A549 (cell line): ENCODE data around the gene TNFSF11. TPM values are rescaled to one million over a fixed set of nuclear protein-coding genes. Genes with fewer than 3 reads are reported as not detected.

Experiments used
- ATAC-seq, 2 experiments: fragments of 200-7000 bp in 1 of 2; fragments of >200 bp in 1 of 2; cut with Nextera tagmentation in 1 of 2; cut with Tn5 transposase in 1 of 2; 3 replicates each; pipeline versions ENCODE4 v1.8.0 to v1.9.1; 2018 to 2020; ENCODE audit warnings: mild to moderate bottlenecking in 1 of 2, moderate library complexity in 1 of 2
- CTCF ChIA-PET: fragments of 300-600 bp; sonication (Branson Sonifier 250); formaldehyde crosslinking; extraction: SDS; loops from one replicate; lab custom pipeline; 2021; ENCODE audit warnings: antibody characterized with exemption, inconsistent platforms; lab: Yijun Ruan, JAX
- POLR2A ChIA-PET: fragments of 350-600 bp; formaldehyde crosslinking; extraction: SDS; loops from one replicate; lab custom pipeline; 2021; ENCODE audit warnings: antibody characterized with exemption, inconsistent platforms; lab: Yijun Ruan, JAX
- DNase-seq, 2 experiments: peaks; one replicate each; pipeline versions ENCODE4 v3.0.0 to v3.0.0-alpha.2; 2011 to 2016; ENCODE audit warnings: low read depth in 1 of 2, low spot score in 1 of 2
- FAIRE-seq: peaks from 2 replicates; lab custom pipeline; 2011; peaks lifted over from hg19 to GRCh38; lab: Jason Lieb, UNC
- H3K27ac ChIP-seq, 2 experiments: fragments of >200 bp; sonication (Bioruptor Twin); formaldehyde crosslinking; 3 replicates each; pipeline ENCODE4 v1.5.1; 2016 to 2017
- H3K4me1 ChIP-seq: fragments of >200 bp; sonication (Bioruptor Twin); formaldehyde crosslinking; 3 replicates; pipeline ENCODE4 v1.6.1; 2016
- H3K4me2 ChIP-seq: fragments of >200 bp; sonication (Bioruptor Twin); formaldehyde crosslinking; 3 replicates; pipeline ENCODE4 v1.6.1; 2016
- H3K4me3 ChIP-seq: fragments of >200 bp; sonication (Bioruptor Twin); formaldehyde crosslinking; 3 replicates; pipeline ENCODE4 v1.5.1; 2016
- H3K9me3 ChIP-seq: fragments of >200 bp; sonication (Bioruptor Twin); formaldehyde crosslinking; 3 replicates; pipeline ENCODE4 v1.6.1; 2016
- CBX2 ChIP-seq: fragments of 200-600 bp; sonication (generic); IDR thresholded peaks from 2 replicates; pipeline ENCODE4 v1.6.1; 2016; ENCODE audit warnings: low read depth, mild to moderate bottlenecking, borderline replicate concordance
- CHD2 ChIP-seq: fragments of 150-350 bp; IDR thresholded peaks from 2 replicates; pipeline ENCODE4 v1.6.1; 2014; ENCODE audit warnings: low read length; ENCODE audit not compliant: partially characterized antibody
- EP300 ChIP-seq, 2 experiments: fragments of >200 bp; sonication (Bioruptor Twin); formaldehyde crosslinking; IDR thresholded peaks; 2 replicates in 1 of 2; 3 replicates in 1 of 2; pipeline ENCODE4 v1.6.1; 2016 to 2017
- FOXS1 ChIP-seq: fragments of 250-450 bp; sonication (Bioruptor Pico); IDR thresholded peaks from 2 replicates; pipeline ENCODE4 v1.5.0; 2020; ENCODE audit warnings: mild to moderate bottlenecking, moderate library complexity
- HOXA7 ChIP-seq: fragments of 250-450 bp; sonication (Bioruptor Pico); IDR thresholded peaks from 2 replicates; pipeline ENCODE4 v1.5.0; 2020; ENCODE audit warnings: mild to moderate bottlenecking, moderate library complexity
- HOXB13 ChIP-seq: fragments of 250-450 bp; sonication (Bioruptor Pico); IDR thresholded peaks from 2 replicates; pipeline ENCODE4 v1.5.0; 2020; ENCODE audit warnings: low read depth, mild to moderate bottlenecking, moderate library complexity
- KDM1A ChIP-seq: fragments of 200-600 bp; sonication (generic); IDR thresholded peaks from 2 replicates; pipeline ENCODE4 v1.6.1; 2016; ENCODE audit warnings: low read depth, mild to moderate bottlenecking
- MYC ChIP-seq: IDR thresholded peaks from 2 replicates; pipeline ENCODE4 v1.6.1; 2012; ENCODE audit warnings: mild to moderate bottlenecking, inconsistent platforms, low read length, improper control_type of control experiment, borderline replicate concordance
- NFE2L2 ChIP-seq: fragments of 150-350 bp; conservative IDR thresholded peaks from 2 replicates; pipeline ENCODE4 v1.6.1; 2014; ENCODE audit warnings: low read length
- NPAS2 ChIP-seq: fragments of 250-450 bp; sonication (Bioruptor Pico); IDR thresholded peaks from 2 replicates; pipeline ENCODE4 v1.8.0; 2022; ENCODE audit warnings: mild to moderate bottlenecking, moderate library complexity, borderline replicate concordance
- PHF8 ChIP-seq: fragments of 200-600 bp; sonication (generic); IDR thresholded peaks from 2 replicates; pipeline ENCODE4 v1.6.1; 2016; ENCODE audit warnings: low read depth, mild to moderate bottlenecking, antibody characterized with exemption, moderate library complexity, borderline replicate concordance
- RCOR1 ChIP-seq: fragments of 150-350 bp; IDR thresholded peaks from 2 replicates; pipeline ENCODE4 v1.6.1; 2014; ENCODE audit warnings: antibody characterized with exemption, low read length, low read depth
- RFX5 ChIP-seq: fragments of 450-650 bp; IDR thresholded peaks from 2 replicates; pipeline ENCODE4 v1.7.1; 2014; ENCODE audit warnings: antibody characterized with exemption, mild to moderate bottlenecking, moderate library complexity
- RNF2 ChIP-seq: fragments of 200-600 bp; sonication (generic); IDR thresholded peaks from 2 replicates; pipeline ENCODE4 v1.6.1; 2016; ENCODE audit warnings: low read depth, mild to moderate bottlenecking, antibody characterized with exemption, moderate library complexity, borderline replicate concordance
- SMC3 ChIP-seq: fragments of >200 bp; sonication (Bioruptor Twin); formaldehyde crosslinking; IDR thresholded peaks from 3 replicates; pipeline ENCODE4 v1.6.1; 2018; ENCODE audit warnings: inconsistent platforms
- USF2 ChIP-seq: fragments of 450-650 bp; IDR thresholded peaks from 2 replicates; pipeline ENCODE4 v1.6.1; 2014; ENCODE audit warnings: antibody characterized with exemption
- ZC3H11A ChIP-seq: fragments of 450-650 bp; IDR thresholded peaks from 2 replicates; pipeline ENCODE4 v1.6.1; 2014; ENCODE audit warnings: antibody characterized with exemption, mild to moderate bottlenecking
- ZFP36 ChIP-seq: fragments of 450-650 bp; IDR thresholded peaks from 2 replicates; pipeline ENCODE4 v1.6.1; 2014; ENCODE audit warnings: borderline replicate concordance; ENCODE audit not compliant: partially characterized antibody
- ZSCAN20 ChIP-seq: fragments of 250-450 bp; sonication (Bioruptor Pico); IDR thresholded peaks from 2 replicates; pipeline ENCODE4 v1.8.0; 2022; ENCODE audit warnings: mild to moderate bottlenecking, moderate library complexity
- WGBS: methylation state at CpG from one replicate; pipeline ENCODE4 v1.1.6; 2017; ENCODE audit errors: missing lambda C conversion rate; 5-methylcytosine and 5-hydroxymethylcytosine counted together
- polyA plus RNA-seq, 4 experiments: library from polyadenylated mRNA; depleted of rRNA in 3 of 4; stranded (reverse); fragments of >200 nt; fragmentation: RNase III in 1 of 4; extraction: RNeasy Plus Mini Kit Qiagen cat#74134 plus additional on column Dnase treatment in 1 of 4; gene quantifications; 2 replicates in 3 of 4; 3 replicates in 1 of 4; pipeline ENCODE4 v1.2.3, GENCODE V29; 2011 to 2017
- TF ChIP-seq, protein P1 (sequence below): fragments of 250-450 bp; sonication (Bioruptor Pico); IDR thresholded peaks from 2 replicates; pipeline ENCODE4 v1.5.0; 2021; ENCODE audit warnings: mild to moderate bottlenecking, moderate library complexity, borderline replicate concordance

TNFSF11 gene
- polyA plus RNA-seq, 2 of the 4 experiments (the other 2 are of a cell fraction), result not detected

DNA sequence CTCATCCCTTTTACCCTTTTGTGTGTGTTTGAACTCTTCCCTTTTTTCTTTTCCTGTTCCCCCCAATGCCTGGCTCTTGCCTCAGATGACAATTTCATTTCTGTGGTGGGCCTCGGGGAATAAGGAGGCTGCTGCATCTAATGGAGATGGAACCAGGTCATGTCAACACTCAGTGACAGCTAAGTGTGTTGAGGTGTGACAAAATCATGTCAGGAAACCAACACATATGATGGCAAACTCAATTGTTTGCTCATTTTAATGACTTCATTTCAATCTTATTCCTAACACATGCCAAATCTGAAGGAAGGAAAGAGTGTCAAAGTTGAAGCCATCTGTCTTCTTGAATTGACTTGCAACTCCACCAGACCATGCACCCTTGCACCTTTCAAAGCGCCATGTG lies 36.7 kb downstream of the TNFSF11 start:
- POLR2A ChIA-PET, result no interaction called here
- ATAC-seq, result no peak
- Histone ChIP-seq H3K9me3 (no peaks in the 10 kb centered on the region), H3K4me2 (no peak overlapping the region), H3K4me3 (no peak overlapping the region), H3K27ac (no peak overlapping the region), H3K4me1 (no peaks in the 10 kb centered on the region)
- no peak for DNase-seq
- 14% methylated on average over 2 of the region's 2 CpGs for WGBS
- FAIRE-seq, result no peak
- TF ChIP-seq FOXS1 (CRISPR knock-in tag), result no peak
- TF ChIP-seq, protein P1, sequence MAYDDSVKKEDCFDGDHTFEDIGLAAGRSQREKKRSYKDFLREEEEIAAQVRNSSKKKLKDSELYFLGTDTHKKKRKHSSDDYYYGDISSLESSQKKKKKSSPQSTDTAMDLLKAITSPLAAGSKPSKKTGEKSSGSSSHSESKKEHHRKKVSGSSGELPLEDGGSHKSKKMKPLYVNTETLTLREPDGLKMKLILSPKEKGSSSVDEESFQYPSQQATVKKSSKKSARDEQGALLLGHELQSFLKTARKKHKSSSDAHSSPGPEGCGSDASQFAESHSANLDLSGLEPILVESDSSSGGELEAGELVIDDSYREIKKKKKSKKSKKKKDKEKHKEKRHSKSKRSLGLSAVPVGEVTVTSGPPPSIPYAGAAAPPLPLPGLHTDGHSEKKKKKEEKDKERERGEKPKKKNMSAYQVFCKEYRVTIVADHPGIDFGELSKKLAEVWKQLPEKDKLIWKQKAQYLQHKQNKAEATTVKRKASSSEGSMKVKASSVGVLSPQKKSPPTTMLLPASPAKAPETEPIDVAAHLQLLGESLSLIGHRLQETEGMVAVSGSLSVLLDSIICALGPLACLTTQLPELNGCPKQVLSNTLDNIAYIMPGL (CRISPR knock-in tag), result no peak
- no peak for TF ChIP-seq SMC3
- CTCF ChIA-PET, result no interaction called here

DNA sequence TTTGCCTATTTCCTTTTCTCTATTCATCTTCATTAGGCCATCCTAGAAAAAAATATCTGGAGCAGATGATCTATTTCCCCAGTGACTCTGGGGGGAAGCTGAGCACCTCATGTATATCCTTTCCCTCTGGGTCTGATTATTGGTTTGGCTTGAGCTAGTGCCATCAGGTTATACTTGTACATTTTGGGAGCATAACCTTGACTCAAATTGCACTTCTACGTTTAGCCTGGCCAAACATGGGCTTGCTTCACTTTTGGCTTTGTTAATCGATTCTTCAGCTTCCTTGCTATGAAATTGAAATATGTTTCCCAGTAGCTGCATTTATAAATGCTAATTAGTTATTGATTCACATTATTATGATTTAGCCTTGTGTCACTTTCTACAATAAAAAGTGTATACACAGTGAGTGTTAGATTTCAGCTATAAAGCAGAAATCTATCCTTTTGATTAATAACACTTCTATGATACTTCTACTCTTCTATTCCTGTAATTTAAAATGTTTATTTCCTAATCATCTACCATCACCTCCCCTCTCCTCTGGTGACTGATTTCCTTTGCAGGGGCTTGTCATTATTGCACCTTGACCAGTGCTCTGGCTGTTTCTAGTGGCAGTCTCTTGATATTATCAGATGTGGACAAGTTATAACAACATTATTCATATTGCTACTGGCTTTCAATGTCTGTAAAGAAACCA lies 37.3 kb downstream of the TNFSF11 start:
- no peak for TF ChIP-seq NPAS2 (CRISPR knock-in tag)
- no peak for TF ChIP-seq HOXA7
- TF ChIP-seq ZC3H11A, result no peak
- TF ChIP-seq EP300 (IDR thresholded peaks at IDR 0.05), result no peak
- no peak for TF ChIP-seq CBX2
- TF ChIP-seq, protein P1 (CRISPR knock-in tag), result no peak
- no peak for TF ChIP-seq USF2
- no peak for TF ChIP-seq HOXB13 (CRISPR knock-in tag)
- TF ChIP-seq CHD2, result no peak
- TF ChIP-seq ZFP36, result no peak
- no peak for TF ChIP-seq RCOR1
- TF ChIP-seq MYC, result no peak
- no peak for TF ChIP-seq NFE2L2
- TF ChIP-seq KDM1A, result no peak
- TF ChIP-seq ZSCAN20 (CRISPR knock-in tag), result no peak
- TF ChIP-seq RFX5, result no peak
- no peak for TF ChIP-seq RNF2
- TF ChIP-seq PHF8, result no peak
- DNase-seq (no peak), ATAC-seq (no peak), FAIRE-seq (no peak)
- H3K27ac ChIP-seq, result no peak overlapping the region
- WGBS, result 0% methylated on average over 2 of the region's 2 CpGs
- H3K9me3 ChIP-seq, result no peaks in the 10 kb centered on the region
- H3K4me3 ChIP-seq, result no peak overlapping the region
- H3K4me1 ChIP-seq, result no peaks in the 10 kb centered on the region
- ChIA-PET POLR2A (no interaction called here), CTCF (no interaction called here)
- no peak overlapping the region for H3K4me2 ChIP-seq
